Measurements from ENCODE around the gene RBMS3. TPM values are rescaled to one million over a fixed set of nuclear protein-coding genes. Genes with fewer than 3 reads are reported as not detected.

Gene RBMS3
- total RNA-seq, 1 donor from 2014 or later: 23.7 TPM

DNA sequence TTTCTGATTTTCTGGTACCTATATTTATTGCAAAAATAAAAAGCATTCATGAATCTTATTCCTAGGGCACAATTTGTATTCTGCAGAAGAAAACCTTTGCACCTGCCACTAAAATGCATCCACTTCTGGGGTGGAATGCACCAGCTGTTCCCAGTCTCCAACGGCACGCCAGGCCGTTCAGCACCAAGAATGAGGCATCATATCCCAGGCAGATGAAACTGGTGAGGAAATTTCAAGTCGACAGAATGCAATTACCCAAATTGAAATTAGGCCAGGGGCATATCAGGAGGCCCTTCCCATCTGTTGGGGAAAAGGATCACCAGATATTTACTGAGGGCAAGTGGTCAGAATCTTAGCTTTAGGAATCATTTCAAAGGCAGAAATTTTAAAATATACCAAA lies 13.6 kb upstream of the RBMS3 start:
- DNase-seq (ENCODE audit: low read depth): no peak
- H3K4me3 ChIP-seq (ENCODE audit: low read depth, low read length): no peak overlapping the region
- TF ChIP-seq, protein P1, sequence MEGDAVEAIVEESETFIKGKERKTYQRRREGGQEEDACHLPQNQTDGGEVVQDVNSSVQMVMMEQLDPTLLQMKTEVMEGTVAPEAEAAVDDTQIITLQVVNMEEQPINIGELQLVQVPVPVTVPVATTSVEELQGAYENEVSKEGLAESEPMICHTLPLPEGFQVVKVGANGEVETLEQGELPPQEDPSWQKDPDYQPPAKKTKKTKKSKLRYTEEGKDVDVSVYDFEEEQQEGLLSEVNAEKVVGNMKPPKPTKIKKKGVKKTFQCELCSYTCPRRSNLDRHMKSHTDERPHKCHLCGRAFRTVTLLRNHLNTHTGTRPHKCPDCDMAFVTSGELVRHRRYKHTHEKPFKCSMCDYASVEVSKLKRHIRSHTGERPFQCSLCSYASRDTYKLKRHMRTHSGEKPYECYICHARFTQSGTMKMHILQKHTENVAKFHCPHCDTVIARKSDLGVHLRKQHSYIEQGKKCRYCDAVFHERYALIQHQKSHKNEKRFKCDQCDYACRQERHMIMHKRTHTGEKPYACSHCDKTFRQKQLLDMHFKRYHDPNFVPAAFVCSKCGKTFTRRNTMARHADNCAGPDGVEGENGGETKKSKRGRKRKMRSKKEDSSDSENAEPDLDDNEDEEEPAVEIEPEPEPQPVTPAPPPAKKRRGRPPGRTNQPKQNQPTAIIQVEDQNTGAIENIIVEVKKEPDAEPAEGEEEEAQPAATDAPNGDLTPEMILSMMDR (IDR thresholded peaks at IDR 0.05; ENCODE audit: insufficient read depth, low read length, poor library complexity, severe bottlenecking): no peak
- H3K27me3 ChIP-seq (ENCODE audit: control insufficient read depth, insufficient read depth, low read length): no peaks in the 10 kb centered on the region
- H3K36me3 ChIP-seq (ENCODE audit: control insufficient read depth, insufficient read depth, low read length): no peaks in the 10 kb centered on the region

DNA sequence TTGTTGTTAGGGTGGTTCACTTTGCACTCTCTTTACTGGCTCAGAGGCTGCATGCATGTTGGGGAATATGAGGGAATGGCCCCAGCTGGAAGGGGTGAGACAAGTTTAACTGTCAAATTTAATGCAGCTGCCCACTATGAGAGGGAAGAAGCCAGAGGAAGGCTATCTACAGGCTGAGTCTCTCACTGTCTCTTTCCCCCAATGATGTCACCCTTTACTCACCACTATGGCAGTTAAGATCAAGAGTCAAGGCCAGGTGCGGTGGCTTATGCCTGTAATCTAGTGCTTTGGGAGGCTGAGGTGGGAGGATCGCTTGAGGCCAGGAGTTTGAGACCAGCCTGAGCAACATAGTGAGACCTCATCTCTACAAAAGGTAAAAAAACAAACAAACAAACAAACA lies 12.2 kb upstream of the RBMS3 start:
- Histone ChIP-seq H3K36me3 (ENCODE audit: control insufficient read depth, insufficient read depth, low read length) (no peaks in the 10 kb centered on the region), H3K4me3 (ENCODE audit: low read depth, low read length) (no peak overlapping the region), H3K27me3 (ENCODE audit: control insufficient read depth, insufficient read depth, low read length) (no peaks in the 10 kb centered on the region)
- TF ChIP-seq, protein P1 (IDR thresholded peaks at IDR 0.05; ENCODE audit: insufficient read depth, low read length, poor library complexity, severe bottlenecking): no peak
- no peak for DNase-seq (ENCODE audit: low read depth)

DNA sequence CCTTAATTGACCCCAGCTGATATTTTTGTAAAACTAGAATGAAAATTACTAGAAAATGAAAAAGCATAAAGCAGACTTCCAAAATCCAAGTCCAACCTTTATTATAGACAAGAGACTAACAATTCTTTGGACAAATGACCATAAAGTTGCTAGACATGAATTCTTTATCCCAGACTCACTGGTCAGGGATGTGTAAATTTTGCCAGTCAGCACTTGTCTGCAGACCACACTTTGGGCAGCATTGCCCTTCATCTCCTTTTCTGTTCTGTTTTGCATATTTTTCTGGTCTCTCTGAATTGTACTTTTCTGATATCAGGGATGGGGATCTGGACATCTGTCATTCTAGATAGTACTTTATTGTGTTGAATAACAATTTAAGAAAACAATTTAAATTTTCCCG lies 10.1 kb upstream of the RBMS3 start:
- Histone ChIP-seq H3K4me3 (ENCODE audit: low read depth, low read length) (no peak overlapping the region), H3K27me3 (ENCODE audit: control insufficient read depth, insufficient read depth, low read length) (no peaks in the 10 kb centered on the region), H3K36me3 (ENCODE audit: control insufficient read depth, insufficient read depth, low read length) (no peaks in the 10 kb centered on the region)
- TF ChIP-seq, protein P1 (IDR thresholded peaks at IDR 0.05; ENCODE audit: insufficient read depth, low read length, poor library complexity, severe bottlenecking): no peak
- no peak for DNase-seq (ENCODE audit: low read depth)

DNA sequence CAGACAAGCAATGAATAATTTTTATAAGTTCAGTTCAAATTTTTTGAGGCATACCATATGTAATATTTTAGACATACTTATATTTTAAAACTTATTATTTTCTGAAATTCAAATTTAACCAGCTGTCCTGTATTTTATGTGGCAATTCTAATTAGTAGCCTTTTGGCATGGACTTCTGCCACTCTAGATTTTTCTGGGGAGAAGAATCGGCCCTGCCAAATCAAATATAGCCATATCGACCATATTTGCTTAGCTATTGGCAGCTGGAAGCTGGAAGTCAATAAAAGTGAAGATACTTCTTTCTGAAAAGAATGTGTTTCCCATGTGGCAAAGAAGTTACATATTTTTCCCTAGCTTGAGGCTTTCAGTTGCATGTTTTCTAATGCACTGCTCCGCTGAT lies 9.4 kb upstream of the RBMS3 start:
- no peaks in the 10 kb centered on the region for H3K27me3 ChIP-seq (ENCODE audit: control insufficient read depth, insufficient read depth, low read length)
- no peak for DNase-seq (ENCODE audit: low read depth)
- H3K4me3 ChIP-seq (ENCODE audit: low read depth, low read length): no peak overlapping the region
- TF ChIP-seq, protein P1 (IDR thresholded peaks at IDR 0.05; ENCODE audit: insufficient read depth, low read length, poor library complexity, severe bottlenecking): no peak
- no peaks in the 10 kb centered on the region for H3K36me3 ChIP-seq (ENCODE audit: control insufficient read depth, insufficient read depth, low read length)

DNA sequence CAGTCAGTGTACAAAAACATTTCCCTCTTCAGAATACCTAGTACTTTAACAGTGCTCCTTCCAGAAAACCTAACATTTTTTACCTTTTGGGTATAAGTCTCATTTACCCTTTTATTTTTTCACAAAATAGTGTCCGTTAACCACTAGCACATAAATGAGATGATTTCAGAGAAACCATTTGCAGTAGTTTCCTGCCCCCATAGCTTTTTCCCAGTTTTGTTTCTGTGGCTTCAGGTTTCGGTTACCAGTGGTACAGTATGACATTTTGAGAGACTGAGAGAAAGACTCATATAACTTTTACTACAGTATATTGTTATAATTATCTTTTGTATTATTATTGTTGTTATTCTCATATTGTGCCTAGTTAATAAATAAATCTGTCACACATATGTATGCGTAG lies 6.2 kb upstream of the RBMS3 start:
- TF ChIP-seq, protein P1 (IDR thresholded peaks at IDR 0.05; ENCODE audit: insufficient read depth, low read length, poor library complexity, severe bottlenecking): no peak
- no peak for DNase-seq (ENCODE audit: low read depth)
- Histone ChIP-seq H3K4me3 (ENCODE audit: low read depth, low read length) (no peak overlapping the region), H3K36me3 (ENCODE audit: control insufficient read depth, insufficient read depth, low read length) (no peaks in the 10 kb centered on the region), H3K27me3 (ENCODE audit: control insufficient read depth, insufficient read depth, low read length) (no peaks in the 10 kb centered on the region)

DNA sequence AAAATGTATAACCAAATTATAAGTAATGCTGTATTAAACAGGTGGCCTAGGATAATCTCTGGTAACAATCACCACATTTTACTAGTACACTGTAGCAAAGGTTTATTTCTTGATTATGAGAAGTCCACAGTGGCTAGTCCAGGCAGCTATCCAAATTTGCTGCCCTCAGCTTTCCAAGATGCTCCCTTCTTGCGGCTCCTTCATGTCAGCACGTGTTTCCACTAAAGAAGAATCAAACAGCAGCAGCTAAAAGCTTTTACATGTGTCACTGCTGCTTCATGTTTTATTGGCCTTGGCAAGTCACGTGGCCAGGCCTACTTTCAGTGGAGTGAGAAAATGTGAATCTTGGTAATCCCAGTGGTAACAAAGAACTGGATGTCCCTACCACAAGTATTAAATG lies 5.6 kb upstream of the RBMS3 start:
- no peak overlapping the region for H3K4me3 ChIP-seq (ENCODE audit: low read depth, low read length)
- no peaks in the 10 kb centered on the region for H3K27me3 ChIP-seq (ENCODE audit: control insufficient read depth, insufficient read depth, low read length)
- no peak for DNase-seq (ENCODE audit: low read depth)
- TF ChIP-seq, protein P1 (IDR thresholded peaks at IDR 0.05; ENCODE audit: insufficient read depth, low read length, poor library complexity, severe bottlenecking): no peak
- no peaks in the 10 kb centered on the region for H3K36me3 ChIP-seq (ENCODE audit: control insufficient read depth, insufficient read depth, low read length)
